ENCODE data around the gene TDRD9. TPM values are rescaled to one million over a fixed set of nuclear protein-coding genes. Genes with fewer than 3 reads are reported as not detected.

Gene TDRD9
- total RNA-seq, 2 donors from 2014 or later, result 12.0 TPM; not detected in 1

GRCh38 chr14:104086661-104087461 lies 158.6 kb downstream of the TDRD9 start:
- TF ChIP-seq CTCF (IDR thresholded peaks at IDR 0.05), result no peak
- Histone ChIP-seq H3K4me1 (ENCODE audit: control insufficient read depth in 1 of 2, low read depth in 2 of 2) (no peaks in the 10 kb centered on the region), H3K27me3 (replicated peaks; ENCODE audit: insufficient read depth) (no peaks in the 10 kb centered on the region), H3K27ac (no peak overlapping the region), H3K36me3 (no peaks in the 10 kb centered on the region), H3K4me3 (no peak overlapping the region), H3K9me3 (no peaks in the 10 kb centered on the region)
- DNase-seq (ENCODE audit: low spot score) (no peak), ATAC-seq (ENCODE audit: insufficient number of reproducible peaks, low FRiP score, low read depth) (no peak)

DNA sequence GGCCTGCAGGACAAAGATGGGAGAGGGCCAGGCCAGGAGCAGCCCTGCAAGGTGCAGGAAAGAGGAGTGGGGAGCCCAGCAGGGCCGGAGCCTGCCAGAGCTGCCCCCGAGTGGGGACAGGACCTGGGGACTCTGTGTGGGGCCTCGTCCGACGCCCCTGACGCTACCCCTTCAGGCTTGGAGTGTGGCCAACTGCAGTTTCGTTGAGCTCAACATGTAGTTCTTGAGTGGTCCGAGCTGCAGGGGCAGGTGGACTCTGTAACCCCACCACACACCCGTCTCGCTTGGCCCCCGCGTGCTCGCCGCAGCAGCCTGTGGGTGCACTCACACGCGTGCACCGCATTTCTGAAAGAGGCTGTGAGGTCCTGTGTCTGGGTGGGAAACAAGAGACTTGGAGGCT lies 159.2 kb downstream of the TDRD9 start:
- no peaks in the 10 kb centered on the region for H3K27me3 ChIP-seq (replicated peaks; ENCODE audit: insufficient read depth)

DNA sequence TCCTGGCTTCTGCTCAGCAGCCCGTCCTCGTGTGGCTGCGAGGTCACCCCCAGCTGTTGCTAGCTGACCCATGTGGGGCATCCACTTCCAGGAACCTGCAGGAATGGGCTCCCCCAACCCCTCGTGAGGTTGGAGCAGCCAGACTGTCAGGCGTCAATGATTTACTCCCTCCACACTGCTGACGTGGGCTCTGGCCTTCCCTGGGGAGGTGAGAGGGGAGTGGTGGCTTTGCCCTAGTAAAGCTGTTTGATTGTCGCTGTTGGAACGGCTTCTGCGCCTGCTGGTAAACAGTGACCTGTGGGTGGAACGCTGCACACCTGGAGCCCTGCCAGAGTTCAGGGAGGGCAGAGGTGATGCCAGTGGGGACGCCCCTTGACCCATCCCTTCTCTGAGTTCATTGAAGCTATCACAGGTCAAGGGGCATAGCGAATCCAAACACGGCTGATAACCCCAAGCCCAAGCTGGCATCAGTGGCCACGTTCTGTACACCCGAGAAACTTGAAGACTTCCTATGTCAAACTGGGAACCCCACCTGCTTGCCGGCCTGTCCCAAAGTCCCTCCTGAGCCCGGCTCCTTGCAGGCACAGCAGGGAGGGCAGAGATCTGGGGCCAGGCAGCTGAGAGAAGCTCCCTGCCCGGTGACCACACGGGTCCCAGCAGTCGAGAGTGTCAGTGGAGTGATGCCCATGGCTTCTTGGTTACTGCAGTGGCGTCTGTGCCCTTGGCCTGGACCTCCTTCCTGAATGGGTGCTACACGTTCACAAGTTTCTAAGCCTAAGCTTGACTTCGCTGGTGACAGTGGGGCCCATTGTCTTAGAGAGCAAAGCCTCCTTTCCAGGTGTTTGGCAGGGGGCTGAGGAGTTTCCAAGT lies 160.0 kb downstream of the TDRD9 start:
- Histone ChIP-seq H3K27me3 (replicated peaks; ENCODE audit: insufficient read depth) (no peaks in the 10 kb centered on the region), H3K9me3 (no peaks in the 10 kb centered on the region), H3K4me1 (ENCODE audit: control insufficient read depth in 1 of 2, low read depth in 2 of 2) (no peaks in the 10 kb centered on the region), H3K4me3 (no peak overlapping the region), H3K27ac (no peak overlapping the region), H3K36me3 (no peaks in the 10 kb centered on the region)
- DNase-seq (ENCODE audit: low spot score) (no peak), ATAC-seq (ENCODE audit: insufficient number of reproducible peaks, low FRiP score, low read depth) (no peak)
- no peak for TF ChIP-seq CTCF (IDR thresholded peaks at IDR 0.05)

More for the DNA sequence above, 159.2 kb downstream of the TDRD9 start:
- TF ChIP-seq CTCF (IDR thresholded peaks at IDR 0.05), result no peak
- ATAC-seq (ENCODE audit: insufficient number of reproducible peaks, low FRiP score, low read depth) (no peak), DNase-seq (ENCODE audit: low spot score) (no peak)
- no peak overlapping the region for H3K27ac ChIP-seq
- H3K9me3 ChIP-seq, result no peaks in the 10 kb centered on the region
- no peaks in the 10 kb centered on the region for H3K36me3 ChIP-seq
- H3K4me1 ChIP-seq (ENCODE audit: control insufficient read depth in 1 of 2, low read depth in 2 of 2), result no peaks in the 10 kb centered on the region
- no peak overlapping the region for H3K4me3 ChIP-seq

DNA sequence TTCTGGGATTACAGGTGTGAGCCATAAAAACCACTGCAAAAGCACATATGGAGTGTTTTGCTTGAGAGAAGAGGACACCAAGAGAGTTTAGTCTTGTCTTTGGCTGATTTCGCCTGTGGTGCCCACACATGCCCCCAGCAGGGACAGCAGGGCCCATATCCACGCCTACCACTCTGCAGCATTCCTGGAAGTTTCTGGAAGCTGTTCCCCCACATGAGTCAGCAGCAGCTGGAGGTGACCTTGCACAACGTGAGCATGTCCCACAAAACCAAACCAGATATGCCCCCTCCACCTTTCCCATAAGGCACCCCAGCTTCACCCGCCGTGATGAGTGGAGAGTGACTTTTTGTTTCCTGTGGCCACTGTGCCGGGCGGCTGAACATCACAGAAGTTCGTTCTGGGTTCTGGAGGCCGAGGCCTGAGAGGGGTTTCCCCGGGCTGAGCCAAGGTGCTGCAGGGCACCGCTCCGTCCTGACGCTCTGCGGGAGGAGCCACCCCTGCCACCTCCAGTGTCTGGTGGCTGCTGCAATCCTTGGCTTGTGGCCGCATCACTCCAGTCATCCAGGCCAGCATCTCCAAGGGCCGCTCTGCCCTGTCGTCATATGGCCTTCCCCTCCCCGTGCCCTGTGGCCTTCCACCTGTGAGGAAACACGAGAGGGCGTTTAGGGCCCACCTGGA lies 162.0 kb downstream of the TDRD9 start:
- Histone ChIP-seq H3K4me1 (ENCODE audit: control insufficient read depth in 1 of 2, low read depth in 2 of 2) (no peaks in the 10 kb centered on the region), H3K9me3 (no peaks in the 10 kb centered on the region), H3K27me3 (replicated peaks; ENCODE audit: insufficient read depth) (no peaks in the 10 kb centered on the region), H3K27ac (no peak overlapping the region), H3K4me3 (no peak overlapping the region), H3K36me3 (no peaks in the 10 kb centered on the region)
- DNase-seq (ENCODE audit: low spot score) (no peak), ATAC-seq (ENCODE audit: insufficient number of reproducible peaks, low FRiP score, low read depth) (no peak)
- TF ChIP-seq CTCF (IDR thresholded peaks at IDR 0.05), result no peak
